HG03378 (cell line): ENCODE data around the gene FBP1.
"Not testable (repeated sequence)": the region's sequence is repeated elsewhere in the genome, so short reads cannot be mapped to it uniquely, and the experiment has no call there.

Experiments
- ATAC-seq: cut with Tn5 transposase; IDR thresholded peaks from one replicate; pipeline ENCODE4 v1.9.1; 2021; ENCODE audit warnings: mild to moderate bottlenecking, moderate library complexity; ENCODE audit not compliant: unreplicated experiment

The FBP1 gene

DNA sequence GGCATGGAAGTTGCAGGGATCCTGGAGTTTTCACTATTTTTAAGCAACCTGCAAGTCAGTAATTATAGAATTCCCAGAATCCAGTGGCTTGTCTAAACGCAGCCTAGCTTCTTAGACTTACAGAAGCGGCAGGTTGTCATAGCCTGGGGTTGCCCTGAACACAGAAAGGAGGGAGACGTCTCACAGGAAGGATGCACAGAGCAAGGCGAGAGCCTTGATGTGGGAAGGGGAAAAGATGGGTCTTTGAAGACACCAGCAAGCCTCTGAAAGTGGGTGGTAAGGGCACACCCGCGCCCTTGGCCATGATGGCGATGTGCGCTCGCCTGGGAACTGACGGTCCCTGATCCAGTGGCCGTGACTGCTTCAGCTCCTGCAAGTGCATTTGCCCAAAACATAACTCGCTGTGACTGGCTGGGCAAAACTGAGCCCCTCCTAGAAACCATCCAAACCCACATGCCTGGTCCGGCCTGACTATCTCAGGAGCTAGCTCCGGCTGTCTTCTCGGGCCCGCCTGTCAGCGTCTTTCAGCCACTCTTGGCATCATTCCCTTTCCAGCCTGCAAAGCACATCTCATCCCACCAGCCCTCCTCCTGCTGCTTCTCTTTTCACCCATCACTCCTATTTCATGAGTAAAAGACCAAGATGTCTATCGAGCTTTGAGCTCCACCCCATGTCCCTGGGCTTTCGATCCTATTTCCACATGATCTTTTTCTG is 17.1 kb downstream of the FBP1 start:
- ATAC-seq = no peak

DNA sequence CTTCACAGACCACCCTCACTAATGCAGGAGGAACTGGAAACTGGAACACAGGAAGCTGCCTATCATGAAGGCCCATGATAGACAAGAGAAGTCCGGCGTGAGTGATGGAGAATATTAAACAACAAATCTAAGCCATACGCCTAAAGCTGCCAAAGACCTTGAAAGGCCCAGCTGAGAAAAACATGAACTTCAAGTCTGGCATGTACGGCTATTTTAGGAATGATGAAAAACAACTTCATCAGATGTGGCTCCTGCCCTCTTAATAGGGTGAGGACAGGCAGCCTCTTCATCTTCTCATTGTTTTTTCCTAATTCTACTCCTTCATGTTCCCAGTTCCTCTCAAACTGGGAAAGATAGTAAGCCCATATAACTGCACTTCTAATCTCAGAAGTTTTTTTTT is 20.3 kb downstream of the FBP1 start:
- ATAC-seq = no peak

- no peak for ATAC-seq
Observed at GRCh38 chr9:94613003-94613402, 26.3 kb downstream of the FBP1 start.

DNA sequence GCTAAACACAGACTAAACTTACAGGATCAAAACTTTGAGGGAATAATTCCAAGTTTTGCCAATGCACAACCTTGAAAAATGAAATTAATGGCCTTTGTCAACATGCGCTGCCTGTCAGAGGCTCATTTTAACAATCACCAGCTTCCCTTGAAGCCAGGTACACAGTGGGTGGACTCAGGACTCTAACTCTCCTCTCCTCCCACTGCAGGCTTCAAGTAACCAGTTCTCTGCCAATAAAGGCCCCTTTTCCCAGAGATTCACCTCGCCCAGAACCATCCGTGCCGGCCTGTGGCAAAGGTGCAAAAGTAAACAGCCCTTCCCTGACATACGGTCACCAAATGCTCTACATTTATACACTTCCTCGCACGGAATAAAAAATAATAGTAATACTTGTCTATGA is 27.2 kb downstream of the FBP1 start:
- ATAC-seq = no peak

- no peak for ATAC-seq
Observed at GRCh38 chr9:94611638-94612068, 27.7 kb downstream of the FBP1 start.

DNA sequence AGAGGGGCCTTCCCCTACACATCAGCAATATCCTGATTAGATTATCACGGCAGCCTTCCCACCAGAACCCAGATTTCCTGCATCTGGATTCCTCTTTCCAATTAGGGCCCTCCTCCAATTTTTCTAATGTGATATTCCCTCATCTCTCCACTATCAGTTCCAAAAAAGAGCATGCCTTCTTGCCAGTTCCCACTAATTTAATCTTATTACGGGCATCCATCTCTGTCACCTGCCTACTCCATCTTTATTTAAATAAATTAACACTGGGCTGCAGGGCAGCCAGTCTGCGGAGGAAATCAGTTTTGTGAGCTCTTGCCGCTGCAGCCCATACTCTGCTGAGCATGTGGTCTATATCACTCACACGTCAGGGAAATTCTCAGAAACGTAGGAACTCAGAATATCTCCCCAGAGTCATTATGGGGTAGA is 29.1 kb downstream of the FBP1 start:
- ATAC-seq = no peak

- no peak for ATAC-seq
Observed at GRCh38 chr9:94607423-94607691, 32.0 kb downstream of the FBP1 start.

DNA sequence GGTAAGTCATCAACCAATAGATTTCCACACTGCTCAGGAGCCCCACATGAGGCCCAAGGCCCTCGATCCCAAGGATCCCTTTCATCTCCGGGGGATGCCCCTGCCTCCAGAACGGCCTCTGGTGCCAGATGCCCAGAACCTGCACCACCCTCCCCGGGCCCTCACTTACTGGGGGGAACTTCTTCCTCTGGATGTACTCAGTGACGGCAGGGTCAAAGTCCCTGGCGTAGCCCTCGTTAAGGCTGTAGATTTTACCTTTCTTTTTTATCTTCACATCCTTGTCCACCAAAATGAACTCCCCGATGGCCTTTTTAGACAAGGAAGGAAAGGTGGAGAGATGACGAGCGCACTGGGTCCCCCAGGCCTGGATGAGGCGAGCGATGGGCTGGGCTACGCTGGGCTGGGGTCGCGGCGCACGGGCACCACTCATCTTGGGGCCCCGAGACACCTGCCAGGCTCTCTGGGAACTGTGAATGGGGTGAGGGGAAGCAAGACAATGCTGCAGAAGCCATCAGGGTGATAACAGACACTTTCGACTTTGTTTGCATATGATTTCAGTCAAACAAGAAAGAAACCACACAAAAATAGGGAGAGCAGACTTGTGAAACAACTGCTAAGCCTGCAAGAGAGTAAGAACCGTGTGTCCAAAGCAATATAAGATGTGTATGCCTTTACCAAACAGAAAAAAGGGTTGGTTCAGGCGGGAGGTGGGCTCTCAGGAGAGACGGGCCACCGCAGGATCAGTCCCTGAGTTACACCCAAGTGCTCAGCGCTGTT is 32.5 kb downstream of the FBP1 start:
- ATAC-seq = no peak

GRCh38 chr9:94603259-94604160 is 35.8 kb downstream of the FBP1 start:
- no peak for ATAC-seq

DNA sequence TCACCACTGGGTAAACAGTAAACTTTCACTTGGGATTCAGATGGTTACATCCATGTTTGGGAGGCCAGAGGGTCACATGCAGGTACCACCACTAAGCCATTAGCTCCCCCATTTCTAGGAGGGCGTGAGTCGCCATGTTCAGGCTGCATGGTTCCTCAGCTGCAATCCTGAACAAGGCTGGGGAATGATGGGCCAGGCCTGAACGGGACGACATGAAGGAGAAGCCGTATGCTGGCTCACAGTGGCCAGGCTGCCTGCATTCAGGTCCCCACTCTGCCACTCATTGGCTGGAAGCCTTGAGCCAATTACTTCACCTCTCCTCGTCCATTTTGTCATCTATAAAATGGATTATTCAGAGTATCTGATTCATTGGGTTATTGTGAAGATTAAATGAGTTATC is 36.7 kb downstream of the FBP1 start:
- ATAC-seq = no peak

- no peak for ATAC-seq
Observed at GRCh38 chr9:94600715-94601114, 38.6 kb downstream of the FBP1 start.

DNA sequence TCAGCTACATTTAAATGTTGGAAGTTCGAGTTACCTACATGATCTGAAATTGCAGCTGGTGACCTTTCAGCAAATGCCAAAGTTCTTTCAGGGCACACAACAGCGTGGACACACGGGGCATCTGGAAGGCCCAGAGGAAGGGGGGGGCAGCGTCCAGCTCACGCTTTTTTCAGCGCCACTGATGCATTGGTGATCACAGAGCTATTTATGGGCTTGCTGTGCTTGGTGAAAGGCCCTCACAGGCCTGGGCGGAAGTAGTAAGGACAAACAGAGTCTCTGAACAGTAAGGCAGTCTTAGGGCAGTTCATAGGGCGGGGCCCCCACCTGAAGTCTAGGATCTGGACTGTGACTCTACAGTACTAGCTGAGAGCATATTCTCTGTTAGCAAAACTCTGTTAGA is 39.1 kb downstream of the FBP1 start:
- ATAC-seq = no peak

GRCh38 chr9:94599102-94599501 is 40.2 kb downstream of the FBP1 start:
- ATAC-seq = no peak

DNA sequence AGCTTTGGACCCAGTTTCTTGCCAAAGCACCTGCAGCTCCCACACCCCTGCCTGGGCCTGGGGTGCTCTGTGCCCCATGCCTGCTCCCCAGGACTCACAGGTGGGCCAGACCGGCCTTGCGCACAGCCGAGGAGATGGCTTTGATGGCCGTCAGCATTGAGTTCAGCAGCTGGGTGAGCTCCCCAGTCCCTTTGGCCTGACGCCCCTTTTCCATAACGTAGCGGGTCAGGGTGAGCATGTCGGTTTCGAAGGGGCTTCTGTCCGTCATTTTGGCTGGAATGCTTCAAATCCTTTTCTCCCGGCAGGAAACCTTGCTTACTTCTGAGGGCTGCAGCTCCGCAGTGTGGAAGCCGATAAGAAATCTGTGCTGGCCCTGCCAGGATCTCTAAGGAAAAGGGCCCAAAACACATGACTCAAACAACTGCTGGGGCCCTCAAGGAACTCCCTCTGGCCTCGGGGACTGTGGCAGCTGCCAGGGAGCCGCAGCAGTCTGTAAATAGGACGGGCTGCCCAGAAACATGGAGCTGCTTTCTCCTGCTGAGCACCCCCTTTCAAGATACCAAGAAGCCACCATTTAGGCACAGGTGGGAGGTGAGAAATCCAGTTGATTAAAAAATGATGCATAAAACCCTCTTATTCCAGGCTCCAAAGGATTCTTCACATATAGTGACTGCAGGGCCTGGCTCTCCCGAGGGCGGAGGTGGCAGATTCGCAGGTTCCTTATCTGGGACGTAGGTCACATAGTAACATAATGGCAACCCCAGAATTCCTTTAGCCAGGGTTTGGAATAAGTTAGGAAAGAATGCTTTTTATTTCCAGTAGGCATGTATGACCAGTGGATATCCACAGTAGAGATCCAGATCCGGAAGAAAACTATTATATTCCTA is 45.6 kb downstream of the FBP1 start, which contains the start of gene FBP2:
Gene FBP2, minus strand, starts transcription at position 366 of the 887 bp plus-strand sequence. Its CDS starts 98 bp downstream, at position 268.
- ATAC-seq = no peak

DNA sequence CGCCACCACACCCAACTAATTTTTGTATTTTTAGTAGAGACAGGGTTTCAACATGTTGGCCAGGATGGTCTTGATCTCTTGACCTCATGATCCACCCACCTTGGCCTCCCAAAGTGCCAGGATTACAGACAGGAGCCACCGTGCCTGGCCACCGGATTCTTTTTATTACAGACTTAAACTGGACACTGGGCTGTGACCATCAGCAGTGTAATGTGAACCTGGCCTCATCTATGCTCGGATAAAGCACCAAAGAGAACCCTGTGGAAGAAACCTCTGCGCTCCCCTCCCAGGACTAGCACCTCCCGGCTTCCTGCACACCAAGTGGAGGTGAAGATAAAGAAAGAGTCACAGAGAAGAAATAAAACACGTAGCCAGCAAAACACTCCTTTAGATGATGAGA is 46.6 kb downstream of the FBP1 start:
- not testable (repeated sequence) for ATAC-seq

GRCh38 chr9:94591876-94592275 is 47.4 kb downstream of the FBP1 start:
- no peak for ATAC-seq

DNA sequence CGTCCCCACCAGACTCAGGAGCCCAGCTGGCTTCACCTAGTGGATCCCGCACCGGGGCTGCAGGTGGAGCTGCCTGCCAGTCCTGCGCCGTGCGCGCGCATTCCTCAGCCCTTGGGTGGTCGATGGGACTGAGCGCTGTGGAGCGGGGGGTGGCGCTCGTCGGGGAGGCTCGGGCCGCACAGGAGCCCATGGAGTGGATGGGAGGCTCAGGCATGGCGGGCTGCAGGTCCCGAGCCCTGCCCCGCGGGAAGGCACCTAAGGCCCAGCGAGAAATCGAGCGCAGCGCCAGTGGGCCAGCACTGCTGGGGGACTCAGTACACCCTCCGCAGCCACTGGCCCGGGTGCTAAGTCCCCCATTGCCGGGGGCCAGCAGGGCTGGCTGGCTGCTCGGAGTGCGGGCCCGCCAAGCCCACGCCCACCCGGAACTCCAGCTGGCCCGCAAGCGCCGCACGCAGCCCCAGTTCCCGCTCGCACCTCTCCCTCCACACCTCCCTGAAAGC is 48.2 kb downstream of the FBP1 start:
- ATAC-seq = not testable (repeated sequence)

DNA sequence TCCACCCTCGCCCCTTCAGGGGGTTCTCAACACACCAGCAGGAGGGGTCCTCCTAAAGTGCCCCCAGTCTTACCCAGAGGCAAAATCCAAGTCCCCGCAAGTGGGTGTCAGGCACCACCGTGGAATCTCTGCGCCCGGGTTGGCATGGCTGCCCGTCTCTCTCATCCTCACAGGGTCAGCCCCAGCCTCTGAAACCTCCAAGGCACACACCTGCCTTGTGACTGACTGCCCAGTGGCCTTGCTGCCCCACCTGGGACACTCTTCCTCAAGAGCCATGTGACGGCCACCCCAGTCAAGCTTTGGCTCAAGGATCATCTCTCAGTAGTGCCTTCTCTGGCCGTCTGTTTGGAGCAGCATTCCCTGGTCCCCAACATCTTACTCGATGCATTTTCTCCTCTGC is 50.6 kb downstream of the FBP1 start:
- no peak for ATAC-seq

- no peak for ATAC-seq
Observed at GRCh38 chr9:94586814-94587213, 52.5 kb downstream of the FBP1 start.

GRCh38 chr9:94586316-94586715 is 53.0 kb downstream of the FBP1 start:
- no peak for ATAC-seq
